22Rv1 (cell line): ENCODE results near the gene TPRG1.

Experiments
- ZFX ChIP-seq: fragments of 450-650 bp; IDR thresholded peaks from 2 replicates; pipeline ENCODE4 v1.6.1; 2017; ENCODE audit warnings: antibody characterized with exemption, borderline replicate concordance
- TF ChIP-seq, protein P1 (sequence below): fragments of 450-650 bp; IDR thresholded peaks from 2 replicates; pipeline ENCODE4 v1.5.1; 2017; ENCODE audit warnings: mild to moderate bottlenecking

- TF ChIP-seq, protein P1, sequence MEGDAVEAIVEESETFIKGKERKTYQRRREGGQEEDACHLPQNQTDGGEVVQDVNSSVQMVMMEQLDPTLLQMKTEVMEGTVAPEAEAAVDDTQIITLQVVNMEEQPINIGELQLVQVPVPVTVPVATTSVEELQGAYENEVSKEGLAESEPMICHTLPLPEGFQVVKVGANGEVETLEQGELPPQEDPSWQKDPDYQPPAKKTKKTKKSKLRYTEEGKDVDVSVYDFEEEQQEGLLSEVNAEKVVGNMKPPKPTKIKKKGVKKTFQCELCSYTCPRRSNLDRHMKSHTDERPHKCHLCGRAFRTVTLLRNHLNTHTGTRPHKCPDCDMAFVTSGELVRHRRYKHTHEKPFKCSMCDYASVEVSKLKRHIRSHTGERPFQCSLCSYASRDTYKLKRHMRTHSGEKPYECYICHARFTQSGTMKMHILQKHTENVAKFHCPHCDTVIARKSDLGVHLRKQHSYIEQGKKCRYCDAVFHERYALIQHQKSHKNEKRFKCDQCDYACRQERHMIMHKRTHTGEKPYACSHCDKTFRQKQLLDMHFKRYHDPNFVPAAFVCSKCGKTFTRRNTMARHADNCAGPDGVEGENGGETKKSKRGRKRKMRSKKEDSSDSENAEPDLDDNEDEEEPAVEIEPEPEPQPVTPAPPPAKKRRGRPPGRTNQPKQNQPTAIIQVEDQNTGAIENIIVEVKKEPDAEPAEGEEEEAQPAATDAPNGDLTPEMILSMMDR = no peak
- TF ChIP-seq ZFX = no peak
These were observed 78.2 kb downstream of the TPRG1 start for GRCh38 chr3:189249987-189250386.
